H9 (cell line): ENCODE data around the gene MARK2. TPM values are rescaled to one million over a fixed set of nuclear protein-coding genes. Genes with fewer than 3 reads are reported as not detected.

Experiments
- DNase-seq: peaks from one replicate; pipeline ENCODE4 v3.0.0-alpha.2; 2017
- H2AFZ ChIP-seq: one replicate; pipeline ENCODE4 v1.6.1; 2013; ENCODE audit warnings: mild to moderate bottlenecking, low read length, control low read depth, moderate library complexity
- H2AK5ac ChIP-seq: 2 replicates; pipeline ENCODE4 v1.6.1; 2013; ENCODE audit warnings: low read length, control low read depth, mixed read lengths; ENCODE audit not compliant: insufficient read length
- H2BK120ac ChIP-seq: one replicate; pipeline ENCODE4 v1.6.1; 2013; ENCODE audit warnings: low read depth, mild to moderate bottlenecking, low read length, control low read depth, inconsistent platforms; ENCODE audit not compliant: poor library complexity, severe bottlenecking
- H2BK12ac ChIP-seq: 2 replicates; pipeline ENCODE4 v1.6.1; 2013; ENCODE audit warnings: low read length, control low read depth, mixed read lengths, low read depth; ENCODE audit not compliant: insufficient read length
- H2BK15ac ChIP-seq: 2 replicates; pipeline ENCODE4 v1.6.1; 2013; ENCODE audit warnings: low read depth, low read length, control low read depth
- H2BK20ac ChIP-seq: one replicate; pipeline ENCODE4 v1.6.1; 2013; ENCODE audit warnings: low read depth, mild to moderate bottlenecking, low read length, control low read depth, inconsistent platforms; ENCODE audit not compliant: poor library complexity, severe bottlenecking
- H2BK5ac ChIP-seq: 2 replicates; pipeline ENCODE4 v1.6.1; 2013; ENCODE audit warnings: low read length, control low read depth, mixed read lengths; ENCODE audit not compliant: insufficient read length
- H3K14ac ChIP-seq: 2 replicates; pipeline ENCODE4 v1.6.1; 2013; ENCODE audit warnings: low read length, control low read depth; ENCODE audit not compliant: insufficient read depth
- H3K18ac ChIP-seq: 2 replicates; pipeline ENCODE4 v1.6.1; 2013; ENCODE audit warnings: low read depth, mild to moderate bottlenecking, mixed read lengths, low read length, control low read depth; ENCODE audit not compliant: insufficient read length
- H3K23ac ChIP-seq: 2 replicates; pipeline ENCODE4 v1.6.1; 2013; ENCODE audit warnings: low read length, control low read depth, mixed read lengths, low read depth; ENCODE audit not compliant: insufficient read length
- H3K23me2 ChIP-seq: 2 replicates; pipeline ENCODE4 v1.6.1; 2013; ENCODE audit warnings: low read depth, mild to moderate bottlenecking, mixed read lengths, low read length, control low read depth; ENCODE audit not compliant: insufficient read length, poor library complexity, severe bottlenecking
- H3K27ac ChIP-seq: 2 replicates; pipeline ENCODE4 v1.5.1; 2013; ENCODE audit warnings: low read length, control low read depth, mixed read lengths, low read depth; ENCODE audit not compliant: insufficient read length
- H3K27me3 ChIP-seq: 2 replicates; pipeline ENCODE4 v1.6.1; 2013; ENCODE audit warnings: low read length, control low read depth, inconsistent platforms; ENCODE audit not compliant: insufficient read depth
- H3K4ac ChIP-seq: 2 replicates; pipeline ENCODE4 v1.6.1; 2013; ENCODE audit warnings: low read depth, mild to moderate bottlenecking, control low read depth, inconsistent platforms, low read length, moderate library complexity
- H3K4me1 ChIP-seq: 2 replicates; pipeline ENCODE4 v1.6.1; 2013; ENCODE audit warnings: low read length, control low read depth, inconsistent platforms; ENCODE audit not compliant: insufficient read depth
- H3K4me2 ChIP-seq: 2 replicates; pipeline ENCODE4 v1.6.1; 2013; ENCODE audit warnings: low read length, control low read depth, mixed read lengths; ENCODE audit not compliant: insufficient read length, insufficient read depth
- H3K56ac ChIP-seq: 2 replicates; pipeline ENCODE4 v1.6.1; 2013; ENCODE audit warnings: low read depth, mild to moderate bottlenecking, mixed read lengths, low read length, control low read depth; ENCODE audit not compliant: insufficient read length
- H3K79me1 ChIP-seq: 2 replicates; pipeline ENCODE4 v1.6.1; 2013; ENCODE audit warnings: low read depth, mild to moderate bottlenecking, moderate library complexity, low read length, control low read depth, inconsistent platforms; ENCODE audit not compliant: insufficient read depth, poor library complexity, severe bottlenecking
- H3K79me2 ChIP-seq: 2 replicates; pipeline ENCODE4 v1.6.1; 2013; ENCODE audit warnings: low read length, control low read depth, inconsistent platforms; ENCODE audit not compliant: insufficient read depth
- H3K9ac ChIP-seq: 2 replicates; pipeline ENCODE4 v1.6.1; 2013; ENCODE audit warnings: low read length, control low read depth, mixed read lengths; ENCODE audit not compliant: insufficient read length; ENCODE audit errors: extremely low read depth
- H3K9me3 ChIP-seq: one replicate; pipeline ENCODE4 v1.6.1; 2013; ENCODE audit warnings: low read depth, low read length, inconsistent platforms; ENCODE audit not compliant: control insufficient read depth
- H3T11ph ChIP-seq: one replicate; pipeline ENCODE4 v1.6.1; 2013; ENCODE audit warnings: mild to moderate bottlenecking, low read length, control low read depth, inconsistent platforms
- H4K20me1 ChIP-seq: one replicate; pipeline ENCODE4 v1.6.1; 2013; ENCODE audit not compliant: control insufficient read depth, insufficient read length, insufficient read depth
- H4K5ac ChIP-seq: 2 replicates; pipeline ENCODE4 v1.6.1; 2013; ENCODE audit warnings: low read depth, mild to moderate bottlenecking, mixed read lengths, low read length, control low read depth; ENCODE audit not compliant: insufficient read length
- H4K8ac ChIP-seq: replicated peaks from 2 replicates; pipeline ENCODE4 v1.6.1; 2013; ENCODE audit warnings: low read length, control low read depth, mixed read lengths, low read depth; ENCODE audit not compliant: insufficient read length
- H4K91ac ChIP-seq: 2 replicates; pipeline ENCODE4 v1.6.1; 2013; ENCODE audit warnings: low read depth, mild to moderate bottlenecking, moderate library complexity, mixed read lengths, low read length, control low read depth; ENCODE audit not compliant: insufficient read length
- H3K27ac Mint-ChIP-seq, 3 experiments: 2 replicates in 2 of 3; 3 replicates in 1 of 3; pipeline ENCODE4 v1.8.0; 2020 to 2021; ENCODE audit warnings: mixed read lengths in 3 of 3, mild to moderate bottlenecking in 1 of 3, moderate library complexity in 1 of 3
- H3K27me3 Mint-ChIP-seq: 2 replicates; pipeline ENCODE4 v1.8.0; 2021; ENCODE audit warnings: low read depth, mild to moderate bottlenecking, moderate library complexity, mixed read lengths
- H3K36me3 Mint-ChIP-seq, 3 experiments: 2 replicates in 2 of 3; 3 replicates in 1 of 3; pipeline ENCODE4 v1.8.0; 2020 to 2021; ENCODE audit warnings: low read depth in 3 of 3, mixed read lengths in 3 of 3; ENCODE audit not compliant: insufficient read depth in 1 of 3
- H3K4me1 Mint-ChIP-seq, 2 experiments: 2 replicates each; pipeline ENCODE4 v1.8.0; 2020; ENCODE audit warnings: mixed read lengths in 2 of 2
- H3K4me3 Mint-ChIP-seq, 2 experiments: 2 replicates in 1 of 2; 3 replicates in 1 of 2; pipeline ENCODE4 v1.8.0; 2020 to 2021; ENCODE audit warnings: mild to moderate bottlenecking in 2 of 2, mixed read lengths in 2 of 2, moderate library complexity in 1 of 2
- H3K9me3 Mint-ChIP-seq, 2 experiments: 2 replicates in 1 of 2; 3 replicates in 1 of 2; pipeline ENCODE4 v1.8.0; 2020; ENCODE audit warnings: mild to moderate bottlenecking in 2 of 2, mixed read lengths in 2 of 2, moderate library complexity in 1 of 2
- CTCF ChIP-seq: fragments of 200-600 bp; sonication (generic); conservative IDR thresholded peaks from 3 replicates; pipeline ENCODE4 v1.8.0; 2021; ENCODE audit warnings: antibody characterized with exemption, mild to moderate bottlenecking
- WGBS: extraction: QIAGEN DNeasy Blood & Tissue Kit; methylation state at CpG from one replicate; pipeline ENCODE4 v1.1.7; 2013; ENCODE audit warnings: missing lambda C conversion rate, low lambda C conversion rate, mixed read lengths; ENCODE audit not compliant: insufficient read length; ENCODE audit errors: extremely low coverage; 5-methylcytosine and 5-hydroxymethylcytosine counted together
- total RNA-seq: library from RNA; stranded (reverse); gene quantifications from 2 replicates; pipeline ENCODE4 v1.2.1, GENCODE V29; 2021

Gene MARK2
- total RNA-seq, 1 experiment from 2014 or later: 45.7 TPM

DNA sequence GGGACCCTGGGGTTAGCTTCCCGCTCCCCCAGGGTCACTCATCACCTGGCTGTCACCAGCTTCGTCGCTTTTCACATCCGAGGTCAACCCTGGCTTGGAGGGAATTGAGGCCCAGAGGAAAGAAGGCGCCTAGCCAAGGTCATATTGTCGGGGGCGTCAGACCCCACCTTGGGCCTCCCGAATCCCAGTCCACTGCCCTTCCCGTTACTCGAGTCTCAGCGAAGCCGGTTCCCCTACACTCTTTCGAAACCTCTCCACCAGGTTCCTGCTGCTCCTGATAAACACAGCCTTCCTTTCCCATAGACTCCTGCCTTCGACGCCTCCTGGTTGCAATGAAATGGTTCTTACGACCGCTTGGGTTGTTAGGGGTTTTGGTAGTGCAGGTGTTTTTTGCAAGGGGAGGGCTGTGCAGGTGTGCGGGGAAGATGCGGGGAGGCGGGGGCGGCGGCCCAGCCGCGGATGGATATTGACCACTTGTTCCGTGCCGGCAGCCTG, 100.5 kb downstream of the MARK2 start:
- H4K8ac ChIP-seq: no peak overlapping the region
- peak overlapping the region; percentile 96 for H3K4me2 ChIP-seq
- Mint-ChIP-seq H3K27ac (peak overlapping the region; percentile 41 to 92 (median 65); a peak in 4 of 7 replicates), H3K27me3 (no peaks in the 10 kb centered on the region; the same call in 1 of the 2 replicates), H3K9me3 (no peaks in the 10 kb centered on the region; a peak in 1 of 5 replicates), H3K4me1 (peaks cover 18% of the 10 kb centered on the region in 2 experiments), H3K36me3 (peaks cover 0 to 9% (median 5%) of the 10 kb centered on the region in 3 experiments; a peak in 5 of 7 replicates), H3K4me3 (peak overlapping the region; percentile 85 to 86)
- no peak overlapping the region for H4K91ac ChIP-seq
- DNase-seq: peak; percentile 44
- H3K4ac ChIP-seq: no peak overlapping the region
- H3K56ac ChIP-seq: no peak overlapping the region
- H2BK15ac ChIP-seq: no peak overlapping the region
- no peak overlapping the region for H3K23ac ChIP-seq
- H2BK120ac ChIP-seq: no peak overlapping the region
- H2AK5ac ChIP-seq: no peak overlapping the region
- peaks cover 11% of the 10 kb centered on the region for H3K23me2 ChIP-seq
- H3K79me1 ChIP-seq: peaks cover 9% of the 10 kb centered on the region
- no peak overlapping the region for H4K5ac ChIP-seq
- no CpG with 5 or more reads among the region's 26 CpGs for WGBS
- no peak for TF ChIP-seq CTCF
- no peak overlapping the region for H3T11ph ChIP-seq
- no peak overlapping the region for H3K27ac ChIP-seq
- no peaks in the 10 kb centered on the region for H4K20me1 ChIP-seq
- H3K18ac ChIP-seq: no peak overlapping the region
- no peak overlapping the region for H2AFZ ChIP-seq
- peak overlapping the region; percentile 76 for H3K9ac ChIP-seq
- H3K14ac ChIP-seq: no peak overlapping the region
- no peak overlapping the region for H2BK20ac ChIP-seq
- H2BK12ac ChIP-seq: no peak overlapping the region
- no peaks in the 10 kb centered on the region for H3K9me3 ChIP-seq
- no peaks in the 10 kb centered on the region for H3K4me1 ChIP-seq
- H2BK5ac ChIP-seq: no peak overlapping the region
- no peaks in the 10 kb centered on the region for H3K27me3 ChIP-seq
- H3K79me2 ChIP-seq: peaks cover 7% of the 10 kb centered on the region; the same call in 1 of the 2 replicates
